ENCODE results near the gene BTNL3. TPM values are rescaled to one million over a fixed set of nuclear protein-coding genes. Genes with fewer than 3 reads are reported as not detected.
"Not testable (repeated sequence)": the region's sequence is repeated elsewhere in the genome, so short reads cannot be mapped to it uniquely, and the experiment has no call there.

Gene BTNL3
- total RNA-seq, 1 donor from 2014 or later = not detected

- Mint-ChIP-seq H3K36me3 (ENCODE audit: low read depth) (no peaks in the 10 kb centered on the region), H3K27ac (no peak overlapping the region), H3K27me3 (peaks cover 10% of the 10 kb centered on the region), H3K4me1 (peaks cover 6% of the 10 kb centered on the region), H3K4me3 (no peak overlapping the region), H3K9me3 (no peaks in the 10 kb centered on the region)
- POLR2A ChIA-PET = no interaction called here
- CTCF ChIA-PET = no interaction called here
- no peak for ATAC-seq (ENCODE audit: low read depth)
- TF ChIP-seq CTCF (IDR thresholded peaks at IDR 0.05) = no peak
- intact Hi-C loops (cut with micrococcal nuclease) = no loop called here
- DNase-seq = no peak
Observed at GRCh38 chr5:181001947-181002346, 13.3 kb downstream of the BTNL3 start.

DNA sequence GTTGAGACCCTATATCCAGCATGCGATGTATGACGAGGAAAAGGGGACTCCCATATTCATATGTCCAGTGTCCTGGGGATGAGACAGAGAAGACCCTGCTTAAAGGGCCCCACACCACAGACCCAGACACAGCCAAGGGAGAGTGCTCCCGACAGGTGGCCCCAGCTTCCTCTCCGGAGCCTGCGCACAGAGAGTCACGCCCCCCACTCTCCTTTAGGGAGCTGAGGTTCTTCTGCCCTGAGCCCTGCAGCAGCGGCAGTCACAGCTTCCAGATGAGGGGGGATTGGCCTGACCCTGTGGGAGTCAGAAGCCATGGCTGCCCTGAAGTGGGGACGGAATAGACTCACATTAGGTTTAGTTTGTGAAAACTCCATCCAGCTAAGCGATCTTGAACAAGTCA lies 17.1 kb downstream of the BTNL3 start:
- no peak for TF ChIP-seq CTCF (IDR thresholded peaks at IDR 0.05)
- ATAC-seq (ENCODE audit: low read depth) = no peak
- no peak for DNase-seq
- H3K9me3 Mint-ChIP-seq = no peaks in the 10 kb centered on the region
- no peak overlapping the region for H3K4me3 Mint-ChIP-seq
- ChIA-PET CTCF (no interaction called here), POLR2A (no interaction called here)
- H3K4me1 Mint-ChIP-seq = peaks cover 6% of the 10 kb centered on the region
- intact Hi-C loops (cut with micrococcal nuclease) = no loop called here
- no peaks in the 10 kb centered on the region for H3K36me3 Mint-ChIP-seq (ENCODE audit: low read depth)
- H3K27me3 Mint-ChIP-seq = peaks cover 8% of the 10 kb centered on the region
- no peak overlapping the region for H3K27ac Mint-ChIP-seq

DNA sequence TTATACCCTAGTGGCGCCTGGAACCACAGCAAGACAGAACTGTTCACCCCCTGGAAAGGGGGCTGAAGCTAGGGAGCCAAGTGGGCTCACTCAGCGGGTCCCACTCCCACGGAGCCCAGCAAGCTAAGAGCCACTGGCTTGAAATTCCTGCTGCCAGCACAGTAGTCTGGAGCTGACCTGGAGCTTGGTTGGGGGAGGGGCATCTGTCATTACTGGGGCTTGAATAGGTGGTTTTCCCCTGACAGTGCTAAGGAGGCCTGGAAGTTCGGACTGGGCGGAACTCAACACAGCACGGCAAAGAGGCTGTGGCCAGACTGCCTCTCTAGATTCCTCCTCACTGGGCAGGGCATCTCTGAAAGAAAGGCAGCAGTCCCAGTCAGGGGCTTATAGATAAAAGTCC lies 19.5 kb downstream of the BTNL3 start:
- Mint-ChIP-seq H3K9me3 (no peaks in the 10 kb centered on the region), H3K4me1 (peaks cover 11% of the 10 kb centered on the region), H3K27ac (no peak overlapping the region), H3K36me3 (ENCODE audit: low read depth) (no peaks in the 10 kb centered on the region), H3K27me3 (peaks cover 8% of the 10 kb centered on the region), H3K4me3 (no peak overlapping the region)
- TF ChIP-seq CTCF (IDR thresholded peaks at IDR 0.05) = no peak
- CTCF ChIA-PET = no interaction called here
- intact Hi-C loops (cut with micrococcal nuclease) = no loop called here
- ATAC-seq (ENCODE audit: low read depth) (no peak), DNase-seq (no peak)
- POLR2A ChIA-PET = no interaction called here

GRCh38 chr5:181010018-181010417 lies 21.4 kb downstream of the BTNL3 start:
- POLR2A ChIA-PET; H3K9me3 Mint-ChIP-seq; H3K27ac Mint-ChIP-seq; H3K36me3 Mint-ChIP-seq (ENCODE audit: low read depth); CTCF ChIA-PET; H3K4me3 Mint-ChIP-seq; ATAC-seq (ENCODE audit: low read depth); intact Hi-C loops (cut with micrococcal nuclease); H3K27me3 Mint-ChIP-seq; DNase-seq; H3K4me1 Mint-ChIP-seq: not testable (repeated sequence)

GRCh38 chr5:181014654-181015053 lies 26.0 kb downstream of the BTNL3 start:
- CTCF ChIA-PET; intact Hi-C loops (cut with micrococcal nuclease); H3K4me1 Mint-ChIP-seq; H3K27me3 Mint-ChIP-seq; H3K27ac Mint-ChIP-seq; ATAC-seq (ENCODE audit: low read depth); DNase-seq; H3K4me3 Mint-ChIP-seq; POLR2A ChIA-PET; H3K36me3 Mint-ChIP-seq (ENCODE audit: low read depth); H3K9me3 Mint-ChIP-seq: not testable (repeated sequence)

- intact Hi-C loops (cut with micrococcal nuclease); ATAC-seq (ENCODE audit: low read depth); DNase-seq; H3K4me3 Mint-ChIP-seq; POLR2A ChIA-PET; H3K27me3 Mint-ChIP-seq; H3K4me1 Mint-ChIP-seq; H3K27ac Mint-ChIP-seq; H3K36me3 Mint-ChIP-seq (ENCODE audit: low read depth); CTCF ChIA-PET: not testable (repeated sequence)
- H3K9me3 Mint-ChIP-seq = peaks cover 16% of the 10 kb centered on the region
Observed at GRCh38 chr5:181017448-181017847, 28.8 kb downstream of the BTNL3 start.

DNA sequence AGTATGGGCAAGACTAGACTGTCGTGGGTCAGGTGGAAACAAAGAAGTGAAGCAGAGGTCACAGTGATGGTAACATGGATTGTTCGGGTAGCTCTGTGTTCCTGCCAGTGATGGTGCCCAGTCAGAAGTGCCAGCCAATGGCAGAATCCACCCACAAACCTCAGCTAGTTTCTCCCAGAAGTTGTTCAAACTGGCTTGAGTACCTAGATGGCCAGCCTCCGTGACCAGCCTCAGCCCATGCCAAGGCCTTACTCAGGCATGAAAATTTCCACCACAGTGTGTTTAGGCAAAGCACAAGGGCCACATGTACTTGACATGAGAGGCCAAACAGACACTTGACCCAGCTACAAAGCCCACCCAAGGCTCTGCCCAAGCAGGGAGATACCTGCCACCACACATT lies 32.0 kb downstream of the BTNL3 start:
- TF ChIP-seq CTCF (IDR thresholded peaks at IDR 0.05) = no peak
- DNase-seq (no peak), ATAC-seq (ENCODE audit: low read depth) (no peak)
- Mint-ChIP-seq H3K4me1 (no peaks in the 10 kb centered on the region), H3K36me3 (ENCODE audit: low read depth) (peaks cover 2% of the 10 kb centered on the region), H3K4me3 (no peak overlapping the region), H3K27me3 (peaks cover 11% of the 10 kb centered on the region), H3K9me3 (peaks cover 24% of the 10 kb centered on the region), H3K27ac (no peak overlapping the region)
- CTCF ChIA-PET = no interaction called here
- intact Hi-C loops (cut with micrococcal nuclease) = no loop called here
- POLR2A ChIA-PET = interaction anchor here (0.6 kb wide), 1 partner anchor 42 kb away, joined by 3 read pairs; no protein-coding TSS in a partner anchor

All from activated B cell treated with CpG ODN at 0.5 μM for 24 hours (primary cell).